Heart left ventricle (tissue), 13 donors: Measurements from ENCODE around the gene PAX5.

Experiments used
- POLR2A ChIP-seq, 2 donors: fragments of 450-650 bp; IDR thresholded peaks; one replicate each; pipeline ENCODE4 v1.6.1; 2017; ENCODE audit warnings: antibody characterized with exemption in 2 of 2, mild to moderate bottlenecking in 2 of 2, moderate library complexity in 2 of 2
- TF ChIP-seq, protein P1 (sequence below), 12 donors: fragments of 200-600 bp; sonication (generic) in 4 of 12; IDR thresholded peaks; one replicate each; pipeline versions ENCODE4 v1.5.0 to v1.8.0; 2018 to 2022; ENCODE audit warnings: antibody characterized with exemption in 12 of 12, mild to moderate bottlenecking in 5 of 12
- donor health status: ischemic (EF 13 %, LVEDD 7.1; RV severe dilation, severe dysfunction).
- donor health status: DM: no; HTN: yes; CAD: no.
- donor health status: DM: no; HTN: no; CAD: no.
- donor health status: ischemic (EF 25% LVEDD 6.9; RV normal size, moderate dysfunction).
- donor health status: ischemic (EF 25% LVEDD 5.7; RV mildly dilated, moderate dysfunction).
- donor health status: ischemic (EF 35%, LVEDD 5.7; RV mildly dilated, moderate dysfunction).
- donor health status: nonischemic (EF 11% LVEDD 7.7; RV severe dilation, severe dysfunction).
- donor health status: DM: yes; HTN: yes; CAD: no.
- donor health status: PGD.
- donor health status: ischemic (EF 29% LVEDD 5.4; RV normal size, mild dysfunction).
- donor health status: nonischemic (EF 23%, LVEDD 6.1; RV moderate dilation, normal function).

GRCh38 chr9:36996706-36997086 is 37.4 kb downstream of the PAX5 start:
- TF ChIP-seq, protein P1, sequence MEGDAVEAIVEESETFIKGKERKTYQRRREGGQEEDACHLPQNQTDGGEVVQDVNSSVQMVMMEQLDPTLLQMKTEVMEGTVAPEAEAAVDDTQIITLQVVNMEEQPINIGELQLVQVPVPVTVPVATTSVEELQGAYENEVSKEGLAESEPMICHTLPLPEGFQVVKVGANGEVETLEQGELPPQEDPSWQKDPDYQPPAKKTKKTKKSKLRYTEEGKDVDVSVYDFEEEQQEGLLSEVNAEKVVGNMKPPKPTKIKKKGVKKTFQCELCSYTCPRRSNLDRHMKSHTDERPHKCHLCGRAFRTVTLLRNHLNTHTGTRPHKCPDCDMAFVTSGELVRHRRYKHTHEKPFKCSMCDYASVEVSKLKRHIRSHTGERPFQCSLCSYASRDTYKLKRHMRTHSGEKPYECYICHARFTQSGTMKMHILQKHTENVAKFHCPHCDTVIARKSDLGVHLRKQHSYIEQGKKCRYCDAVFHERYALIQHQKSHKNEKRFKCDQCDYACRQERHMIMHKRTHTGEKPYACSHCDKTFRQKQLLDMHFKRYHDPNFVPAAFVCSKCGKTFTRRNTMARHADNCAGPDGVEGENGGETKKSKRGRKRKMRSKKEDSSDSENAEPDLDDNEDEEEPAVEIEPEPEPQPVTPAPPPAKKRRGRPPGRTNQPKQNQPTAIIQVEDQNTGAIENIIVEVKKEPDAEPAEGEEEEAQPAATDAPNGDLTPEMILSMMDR (IDR thresholded peaks at IDR 0.05): no peak
- TF ChIP-seq POLR2A (IDR thresholded peaks at IDR 0.05): no peak
